Embryonic facial prominence (tissue), 1 donor: ENCODE measurements around the gene DTNB.

Experiments
- DNase-seq: peaks from one replicate; pipeline ENCODE4 v3.0.0-alpha.2; 2016; ENCODE audit errors: extremely low spot score

The DTNB gene

GRCh38 chr2:25467743-25468142, 205.6 kb downstream of the DTNB start:
- no peak for DNase-seq

- DNase-seq = no peak
These were observed 211.4 kb downstream of the DTNB start for GRCh38 chr2:25462021-25462420.

- no peak for DNase-seq
These were observed 213.0 kb downstream of the DTNB start for GRCh38 chr2:25460261-25460905.

- DNase-seq = no peak
These were observed 218.4 kb downstream of the DTNB start for GRCh38 chr2:25454824-25455611.

GRCh38 chr2:25453199-25453905, 220.0 kb downstream of the DTNB start:
- no peak for DNase-seq

- DNase-seq = no peak
These were observed 224.6 kb downstream of the DTNB start for GRCh38 chr2:25448808-25449207.

GRCh38 chr2:25447018-25447417, 226.4 kb downstream of the DTNB start:
- no peak for DNase-seq

GRCh38 chr2:25446122-25446521, 227.3 kb downstream of the DTNB start:
- DNase-seq = no peak

GRCh38 chr2:25445464-25445863, 227.9 kb downstream of the DTNB start:
- no peak for DNase-seq

GRCh38 chr2:25444608-25445270, 228.6 kb downstream of the DTNB start:
- DNase-seq = no peak

- DNase-seq = no peak
These were observed 229.6 kb downstream of the DTNB start for GRCh38 chr2:25443766-25444165.

- DNase-seq = no peak
These were observed 232.0 kb downstream of the DTNB start for GRCh38 chr2:25441353-25441752.

- no peak for DNase-seq
These were observed 234.6 kb downstream of the DTNB start for GRCh38 chr2:25438793-25439192.

- no peak for DNase-seq
These were observed 235.3 kb downstream of the DTNB start for GRCh38 chr2:25437881-25438662.

GRCh38 chr2:25435421-25435820, 238.0 kb downstream of the DTNB start:
- no peak for DNase-seq

- no peak for DNase-seq
These were observed 241.8 kb downstream of the DTNB start for GRCh38 chr2:25431604-25432003.

- DNase-seq = no peak
These were observed 242.8 kb downstream of the DTNB start for GRCh38 chr2:25430556-25430955.

GRCh38 chr2:25426326-25426725, 247.1 kb downstream of the DTNB start:
- DNase-seq = no peak

GRCh38 chr2:25424426-25425028, 248.8 kb downstream of the DTNB start:
- DNase-seq = no peak

- DNase-seq = no peak
These were observed 251.5 kb downstream of the DTNB start for GRCh38 chr2:25421820-25422411.

- no peak for DNase-seq
These were observed 252.1 kb downstream of the DTNB start for GRCh38 chr2:25421289-25421688.
